T-helper 22 cell (primary cell): ENCODE results near the gene DENND6B.
"Not testable (repeated sequence)": the region's sequence is repeated elsewhere in the genome, so short reads cannot be mapped to it uniquely, and the experiment has no call there.

Experiments
- DNase-seq: peaks from one replicate; pipeline ENCODE4 v3.0.0-alpha.2; 2020; ENCODE audit warnings: low read depth

The DENND6B gene, protein sequence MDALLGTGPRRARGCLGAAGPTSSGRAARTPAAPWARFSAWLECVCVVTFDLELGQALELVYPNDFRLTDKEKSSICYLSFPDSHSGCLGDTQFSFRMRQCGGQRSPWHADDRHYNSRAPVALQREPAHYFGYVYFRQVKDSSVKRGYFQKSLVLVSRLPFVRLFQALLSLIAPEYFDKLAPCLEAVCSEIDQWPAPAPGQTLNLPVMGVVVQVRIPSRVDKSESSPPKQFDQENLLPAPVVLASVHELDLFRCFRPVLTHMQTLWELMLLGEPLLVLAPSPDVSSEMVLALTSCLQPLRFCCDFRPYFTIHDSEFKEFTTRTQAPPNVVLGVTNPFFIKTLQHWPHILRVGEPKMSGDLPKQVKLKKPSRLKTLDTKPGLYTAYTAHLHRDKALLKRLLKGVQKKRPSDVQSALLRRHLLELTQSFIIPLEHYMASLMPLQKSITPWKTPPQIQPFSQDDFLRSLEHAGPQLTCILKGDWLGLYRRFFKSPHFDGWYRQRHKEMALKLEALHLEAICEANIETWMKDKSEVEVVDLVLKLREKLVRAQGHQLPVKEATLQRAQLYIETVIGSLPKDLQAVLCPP

DNA sequence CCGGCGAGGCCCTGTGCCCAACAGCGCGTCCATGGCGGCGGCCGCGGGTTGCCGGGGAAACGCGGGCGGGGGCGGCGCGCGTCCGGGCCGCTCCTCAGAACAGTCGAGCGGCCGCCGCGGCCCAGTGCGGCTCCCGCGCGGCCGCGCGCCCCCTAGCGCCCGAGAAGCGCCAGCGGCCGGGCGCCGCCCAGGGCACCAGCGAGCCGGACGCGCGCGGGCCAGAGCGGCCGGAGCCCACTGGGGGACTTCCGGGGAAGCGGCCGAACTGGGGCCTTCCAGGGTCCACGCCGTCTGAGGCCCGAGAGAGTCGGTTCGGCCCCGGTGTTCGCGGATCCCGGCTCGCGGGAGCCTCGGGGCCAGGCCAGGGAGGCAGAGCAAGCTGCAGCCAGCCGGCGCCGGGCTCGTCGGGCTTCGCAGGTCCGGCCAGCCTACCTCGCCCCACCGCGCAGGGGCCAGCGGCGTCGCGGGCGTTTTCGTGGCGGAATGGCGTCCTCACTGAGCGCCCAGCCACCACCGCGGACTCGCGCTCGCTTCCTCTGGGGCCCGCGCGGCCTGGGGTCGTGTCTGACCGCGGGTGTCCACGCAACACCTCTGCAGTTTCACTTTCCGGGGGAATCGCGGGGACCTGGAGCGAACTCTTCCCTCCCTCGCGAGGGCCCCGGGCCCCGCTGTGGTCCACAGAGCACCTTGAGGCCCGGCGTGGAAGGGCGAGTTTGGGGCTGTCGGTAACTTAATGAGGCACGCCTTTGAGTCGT, at the start of gene DENND6B:
Gene DENND6B, minus strand, starts transcription at position 57 of the 755 bp plus-strand sequence. Its CDS starts 24 bp downstream, at position 33.
- DNase-seq = peak; percentile 42

DNA sequence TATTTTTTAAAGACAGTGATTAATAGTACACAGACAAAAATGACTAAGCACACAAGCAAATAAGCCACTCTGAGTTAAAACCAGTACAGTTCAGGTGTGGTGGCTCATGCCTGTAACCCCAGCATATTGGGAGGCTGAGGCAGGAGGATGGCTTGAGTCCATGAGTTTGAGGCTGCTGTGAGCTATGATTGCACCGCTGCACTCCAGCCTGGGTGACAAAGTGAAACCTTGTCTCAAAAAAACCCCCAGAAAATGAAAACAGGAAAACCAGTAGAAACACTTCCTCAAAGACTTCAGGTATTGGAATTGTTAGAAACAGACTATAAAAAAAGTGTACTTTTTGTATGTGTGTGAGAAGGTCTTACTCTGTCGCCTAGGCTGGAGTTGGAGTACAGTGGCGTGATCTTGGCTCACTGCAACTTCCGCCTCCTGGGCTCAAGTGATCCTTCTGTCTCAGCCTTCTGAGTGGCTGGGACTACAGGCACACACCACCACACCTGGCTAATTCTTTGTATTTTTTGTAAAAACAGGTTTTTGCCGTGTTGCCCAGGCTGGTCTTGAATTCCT, 49.4 kb upstream of the DENND6B start:
- no peak for DNase-seq

DNA sequence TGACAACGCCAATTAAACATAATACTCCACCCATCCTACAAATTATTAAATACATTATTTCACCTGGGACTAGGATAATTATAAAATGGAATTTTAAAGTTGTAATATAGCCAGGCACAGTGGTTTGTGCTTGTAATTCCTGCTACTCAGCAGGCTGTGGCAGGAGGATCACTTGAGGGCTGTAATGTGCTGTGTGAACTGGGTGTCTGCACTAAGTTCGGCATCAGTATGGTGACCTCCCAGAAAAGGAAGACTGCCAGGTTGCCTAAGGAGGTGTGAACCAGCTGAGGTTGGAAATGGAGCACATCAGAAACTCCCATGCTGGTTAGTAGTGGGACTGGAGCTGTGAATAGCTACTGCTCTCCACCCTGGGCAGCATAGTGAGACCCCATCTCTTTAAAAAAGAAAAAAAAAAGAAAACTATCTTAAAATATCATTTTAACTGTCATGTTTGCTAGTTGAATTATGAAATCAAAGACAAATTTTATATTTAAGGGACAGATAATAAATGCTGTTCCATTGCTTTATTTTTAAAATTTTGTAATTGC, 44.4 kb upstream of the DENND6B start:
- DNase-seq = no peak

DNA sequence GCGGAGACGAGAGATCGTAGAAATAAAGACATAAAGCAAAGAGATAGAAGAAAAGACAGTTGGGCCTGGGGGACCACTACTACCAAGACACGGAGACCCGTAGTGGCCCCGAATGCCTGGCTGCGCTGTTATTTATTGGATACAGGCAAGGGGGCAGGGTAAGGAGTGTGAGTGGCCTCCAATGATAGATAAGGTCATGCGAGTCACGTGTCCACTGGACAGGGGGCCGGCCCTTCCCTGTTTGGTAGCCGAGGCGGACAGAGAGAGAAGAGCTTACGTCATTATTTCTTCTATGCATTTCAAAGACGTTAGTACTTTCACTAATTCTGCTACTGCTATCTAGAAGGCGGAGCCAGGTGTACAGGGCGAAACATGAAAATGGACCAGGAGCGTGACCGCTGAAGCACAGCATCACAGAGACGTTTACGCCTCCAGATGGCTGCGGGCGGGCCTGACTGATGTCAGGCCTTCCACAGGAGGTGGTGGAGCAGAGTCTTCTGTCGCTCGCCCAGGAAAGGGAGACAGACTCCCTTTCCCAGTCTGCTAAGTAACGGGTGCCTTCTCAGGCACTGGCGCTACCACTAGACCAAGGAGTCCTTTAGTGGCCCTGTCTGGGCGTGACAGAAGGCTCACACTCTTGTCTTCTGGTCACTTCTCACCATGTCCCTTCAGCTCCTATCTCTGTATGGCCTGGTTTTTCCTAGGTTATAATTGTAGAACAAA, 41.1 kb upstream of the DENND6B start:
- DNase-seq = no peak

DNA sequence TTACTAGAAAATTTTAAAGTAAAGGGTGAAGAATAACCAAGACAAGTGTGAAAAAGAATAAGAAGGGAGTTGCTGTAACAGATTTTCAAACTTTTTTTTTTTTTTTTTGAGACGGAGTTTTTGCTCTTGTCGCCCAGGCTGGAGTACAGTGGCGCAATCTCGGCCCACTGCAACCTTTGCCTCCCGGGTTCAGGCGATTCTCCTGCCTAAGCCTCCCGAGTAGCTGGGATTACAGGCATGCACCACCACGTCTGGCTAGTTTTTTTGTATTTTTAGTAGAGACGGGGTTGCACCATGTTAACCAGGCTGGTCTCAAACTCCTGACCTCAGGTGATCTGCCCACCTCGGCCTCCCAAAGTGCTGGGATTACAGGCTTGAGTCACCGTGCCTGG, 37.0 kb upstream of the DENND6B start:
- not testable (repeated sequence) for DNase-seq

DNA sequence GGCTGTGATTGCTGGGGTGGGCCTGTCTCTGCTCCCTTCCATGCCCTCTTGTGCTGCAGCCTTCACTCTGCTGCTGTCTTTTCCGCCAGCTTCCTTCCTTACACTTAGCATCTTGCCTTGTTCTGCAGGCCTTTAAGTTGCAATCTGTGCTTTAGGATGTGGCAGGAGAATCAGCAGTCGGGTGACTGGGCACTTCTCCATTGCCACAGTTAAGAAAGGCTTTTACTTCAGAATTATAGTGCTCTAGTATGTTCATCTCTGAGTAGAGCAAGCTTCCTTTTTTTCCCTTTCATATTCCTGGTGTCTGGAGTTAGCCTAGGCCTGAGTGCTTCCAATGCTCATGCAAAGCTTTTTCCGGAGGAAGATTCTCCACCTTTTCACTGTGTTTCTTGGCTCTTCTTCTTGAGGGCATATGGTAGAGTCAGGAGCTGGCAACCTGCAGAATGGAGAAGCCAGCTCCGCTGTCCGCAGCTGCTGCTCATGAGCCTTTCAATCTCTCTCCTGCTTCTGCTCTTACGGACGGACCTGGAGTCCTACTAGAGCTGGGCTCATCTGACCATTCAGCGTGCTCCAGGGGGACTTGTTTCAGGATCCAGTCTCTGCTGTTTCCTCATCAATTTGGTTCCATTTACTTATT, 36.5 kb upstream of the DENND6B start:
- DNase-seq = no peak

DNA sequence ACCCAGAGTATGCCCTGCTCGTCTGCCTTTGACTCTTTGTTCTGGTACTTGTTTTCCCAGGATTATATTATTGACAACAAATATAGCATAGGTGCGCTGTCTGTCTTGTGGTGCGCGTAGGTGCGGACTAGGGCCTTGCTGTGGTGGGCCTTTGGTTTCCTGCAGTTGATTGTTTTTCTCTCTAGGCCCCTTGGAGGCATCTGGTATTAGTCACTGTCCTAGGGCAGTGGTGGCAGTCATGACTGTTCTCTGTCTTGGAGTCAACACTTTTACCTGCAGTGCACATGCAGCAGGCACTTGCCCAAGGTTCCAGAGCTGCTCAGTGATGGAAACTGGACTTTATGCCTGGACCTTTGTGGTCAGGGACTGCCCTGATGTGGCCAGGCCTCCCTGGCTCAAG, 34.9 kb upstream of the DENND6B start:
- no peak for DNase-seq

DNA sequence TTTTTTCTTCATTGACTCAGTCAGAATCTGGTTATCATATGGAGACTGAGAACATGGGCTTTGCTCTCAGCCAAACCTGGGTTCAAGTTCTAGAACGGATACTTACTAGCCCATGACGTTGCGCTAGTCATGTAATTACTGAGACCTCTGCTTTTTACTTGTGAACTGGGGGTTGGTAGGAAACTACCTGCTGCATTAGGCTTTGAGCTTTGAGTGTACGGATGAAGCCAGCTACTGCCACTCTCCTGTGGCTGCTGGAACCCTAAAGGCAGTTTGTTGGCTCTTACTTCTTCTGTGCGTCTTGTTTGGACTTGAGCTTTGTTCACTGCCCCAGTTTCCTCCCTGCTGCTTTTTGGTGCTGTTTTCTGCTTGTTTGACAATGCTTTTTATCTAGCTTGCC, 34.4 kb upstream of the DENND6B start:
- DNase-seq = no peak

DNA sequence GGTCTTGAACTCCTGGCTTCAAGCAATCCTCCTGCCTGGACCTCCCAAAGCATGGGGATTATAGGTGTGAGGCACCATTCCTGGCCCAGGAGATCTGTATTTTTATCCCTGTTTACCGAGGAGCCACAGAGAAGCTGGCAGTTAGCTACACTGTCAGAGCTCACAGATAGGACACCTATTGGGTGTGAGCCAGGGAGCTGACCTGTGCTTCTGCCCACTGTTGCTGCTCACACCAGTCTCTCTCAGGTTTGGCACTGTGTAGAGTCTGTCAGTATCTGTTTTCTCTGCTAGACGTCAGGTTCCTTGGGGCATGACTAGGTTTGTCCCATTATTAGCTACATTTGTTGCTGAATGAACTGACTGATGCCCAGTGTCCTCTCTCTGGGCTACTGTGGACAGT, 33.8 kb upstream of the DENND6B start:
- no peak for DNase-seq

DNA sequence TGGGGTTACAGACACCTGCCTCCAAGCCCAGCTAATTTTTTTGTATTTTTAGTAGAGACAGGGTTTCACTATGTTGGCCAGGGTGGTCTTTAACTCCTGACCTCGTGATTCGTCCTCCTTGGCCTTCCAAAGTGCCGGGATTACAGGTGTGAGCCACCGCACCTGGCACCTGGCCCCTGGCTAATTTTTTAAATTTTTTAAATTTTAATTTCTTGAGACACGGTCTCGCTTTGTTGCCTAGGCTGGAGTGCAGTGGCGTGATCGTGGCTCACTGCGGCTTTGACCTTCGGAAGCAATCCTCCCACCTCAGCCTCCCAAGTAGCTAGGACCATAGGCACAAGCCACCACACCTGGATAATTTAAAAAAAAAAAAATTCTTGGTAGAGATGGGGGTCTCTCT, 30.9 kb upstream of the DENND6B start:
- DNase-seq = no peak

DNA sequence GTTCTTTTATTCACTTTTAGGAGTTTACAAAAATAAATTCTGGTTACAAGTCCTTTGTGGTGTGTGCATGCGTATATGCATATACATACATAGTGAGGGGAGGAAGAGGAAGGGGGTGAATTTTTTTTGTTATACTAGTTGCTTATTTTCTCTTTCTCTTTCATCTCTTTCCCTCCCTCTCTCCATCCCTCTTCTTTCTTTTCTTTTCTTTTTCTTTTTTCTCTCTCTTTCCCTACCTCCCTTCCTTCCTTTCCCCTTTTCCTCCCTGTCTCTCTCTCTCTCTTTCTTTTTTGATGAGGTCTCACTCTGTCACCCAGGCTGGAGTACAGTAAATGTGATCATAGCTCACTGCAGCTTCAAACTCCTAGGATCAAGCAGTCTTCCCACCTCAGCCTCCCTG, 30.4 kb upstream of the DENND6B start:
- no peak for DNase-seq

DNA sequence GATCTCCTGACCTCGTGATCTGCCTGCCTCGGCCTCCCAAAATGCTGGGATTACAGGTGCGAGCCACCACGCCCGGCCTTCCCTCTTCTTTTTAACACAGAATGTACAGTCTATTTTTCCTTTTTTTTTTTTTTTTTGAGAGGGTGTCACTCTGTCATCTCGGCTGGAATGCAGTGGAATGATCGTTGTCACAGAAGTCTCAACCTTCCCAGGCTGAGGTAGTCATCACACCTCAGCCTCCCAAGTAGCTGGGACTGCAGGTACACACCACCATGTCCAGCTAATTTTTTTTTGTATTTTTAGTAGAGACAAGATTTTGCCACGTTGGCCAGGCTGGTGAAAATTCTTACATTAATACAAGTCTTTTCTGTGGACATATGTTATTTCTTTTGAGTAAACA, 29.4 kb upstream of the DENND6B start:
- DNase-seq = no peak

DNA sequence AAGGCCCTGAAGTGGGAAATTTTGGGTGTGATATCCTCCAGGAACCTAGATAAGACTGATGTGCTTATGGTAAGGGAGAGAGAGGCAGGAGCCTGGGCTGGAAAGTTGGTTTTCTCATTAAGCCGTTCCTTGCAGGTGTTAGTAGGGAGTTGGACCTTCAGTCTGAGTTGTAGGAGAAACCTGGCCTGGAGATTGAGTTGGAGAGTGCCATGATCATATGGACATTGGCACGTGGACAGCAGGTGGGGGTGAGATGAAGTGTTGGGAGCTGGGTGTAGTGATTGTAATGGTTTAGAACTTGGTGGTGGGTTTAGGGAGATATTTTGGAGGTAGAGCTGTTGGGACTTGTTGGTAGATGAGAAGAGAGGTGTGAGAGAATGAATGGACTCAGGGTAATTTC, 21.2 kb upstream of the DENND6B start:
- DNase-seq = no peak

DNA sequence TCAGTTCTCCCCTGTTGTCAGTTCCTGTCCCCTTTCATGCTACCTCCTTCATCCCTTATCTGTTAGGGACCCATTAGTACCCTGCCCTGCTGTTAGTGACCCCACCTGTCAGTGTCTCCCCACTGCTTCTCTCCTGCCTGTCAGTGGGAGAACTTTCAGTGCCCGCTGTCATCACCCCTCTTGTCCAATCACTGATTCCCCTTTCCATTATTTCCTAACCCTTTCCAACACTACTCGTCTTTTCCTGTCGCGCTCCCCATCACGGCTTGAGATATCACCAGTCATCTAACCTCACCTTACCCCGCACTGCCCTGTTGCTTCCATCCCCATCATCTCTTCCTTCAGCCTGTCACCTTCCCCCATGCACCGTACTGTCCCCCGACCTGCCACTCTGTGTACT, 20.3 kb upstream of the DENND6B start:
- no peak for DNase-seq

DNA sequence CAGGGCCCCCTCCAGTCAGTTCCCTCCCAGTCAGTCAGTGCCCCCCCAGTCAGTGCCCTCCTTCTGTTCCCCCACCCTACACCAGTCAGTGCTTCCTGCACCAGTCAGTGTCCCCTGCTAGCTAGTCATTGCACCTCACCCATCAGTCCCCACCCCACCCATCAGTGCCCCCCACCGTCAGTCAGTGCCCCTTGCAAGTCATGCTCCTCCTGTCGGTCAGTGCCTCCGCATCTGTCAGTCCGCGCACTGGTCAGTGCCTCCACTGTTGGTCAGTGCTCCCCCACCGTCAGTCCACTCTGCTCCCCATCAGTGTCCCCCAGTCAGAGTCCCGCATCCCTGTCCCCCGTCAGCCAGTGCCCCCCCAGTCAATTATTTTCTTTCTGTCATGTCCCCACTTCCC, 19.7 kb upstream of the DENND6B start:
- DNase-seq = no peak

DNA sequence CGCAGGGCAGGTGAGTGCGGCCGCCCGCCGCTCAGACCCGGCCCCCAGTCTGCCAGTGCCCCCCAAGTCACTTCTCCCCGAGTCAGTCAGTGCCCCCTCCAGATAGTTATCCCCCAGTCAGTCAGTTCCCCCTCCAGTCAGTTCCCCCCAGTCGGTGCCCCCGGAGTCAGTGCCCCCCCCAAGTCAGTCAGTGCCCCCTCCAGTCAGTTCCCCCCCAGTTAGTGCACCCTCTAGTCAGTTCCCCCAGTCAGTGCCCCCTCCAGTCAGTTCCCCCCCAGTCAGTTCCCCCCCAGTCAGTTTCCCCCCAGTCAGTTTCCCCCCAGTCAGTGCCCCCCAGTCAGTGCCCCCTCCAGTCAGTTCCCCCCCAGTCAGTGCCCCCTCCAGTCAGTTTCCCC, 16.7 kb upstream of the DENND6B start:
- DNase-seq = no peak

DNA sequence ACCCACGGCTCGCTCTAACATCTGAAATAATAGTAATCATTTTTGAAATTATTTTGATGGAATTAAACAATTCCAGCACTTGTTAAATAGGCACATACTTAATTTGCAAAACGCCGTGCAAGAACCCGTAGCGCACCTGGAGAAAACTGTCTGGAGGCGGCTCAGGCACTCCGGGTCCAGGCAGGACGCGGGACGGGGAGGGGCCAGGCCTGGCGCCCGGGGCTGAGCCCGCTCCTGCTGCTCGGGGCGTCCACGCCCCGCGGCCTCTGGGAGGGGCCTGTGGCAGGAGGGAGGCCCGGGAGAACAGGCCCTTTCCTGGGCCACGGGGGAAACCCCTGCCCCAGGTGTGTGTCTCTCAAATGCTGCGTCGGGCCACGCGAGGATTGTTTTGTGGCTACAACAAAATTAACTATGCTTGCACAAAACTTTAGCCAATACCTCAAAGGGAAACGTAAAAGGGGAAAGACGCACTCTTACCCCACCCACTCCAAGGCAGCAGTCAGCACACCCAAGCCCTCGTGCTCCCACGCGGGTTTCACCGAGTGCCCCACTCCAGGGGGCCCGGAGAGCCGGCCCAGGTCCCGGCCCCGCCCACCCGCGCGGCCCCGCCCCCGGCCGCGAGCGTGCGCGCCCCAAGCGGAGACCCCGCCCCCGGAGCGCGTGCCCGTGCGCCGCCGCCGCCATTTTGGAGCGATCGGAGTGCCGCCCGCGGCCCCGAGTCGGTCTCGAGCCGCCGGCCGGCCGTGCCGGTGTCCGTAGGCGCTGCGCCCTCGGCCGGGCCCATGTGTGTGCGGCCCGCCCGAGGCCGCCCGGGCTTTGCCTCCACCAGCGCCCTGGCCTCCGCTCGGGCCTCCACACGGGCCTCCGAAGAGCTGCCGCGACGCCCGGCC, 16.1 kb upstream of the DENND6B start, which contains the start of gene PPP6R2:
Gene PPP6R2, plus strand, starts transcription at position 677 of the 890 bp plus-strand sequence. CDS start 50,582 bp downstream, outside the sequence.
- DNase-seq = peak; percentile 79

DNA sequence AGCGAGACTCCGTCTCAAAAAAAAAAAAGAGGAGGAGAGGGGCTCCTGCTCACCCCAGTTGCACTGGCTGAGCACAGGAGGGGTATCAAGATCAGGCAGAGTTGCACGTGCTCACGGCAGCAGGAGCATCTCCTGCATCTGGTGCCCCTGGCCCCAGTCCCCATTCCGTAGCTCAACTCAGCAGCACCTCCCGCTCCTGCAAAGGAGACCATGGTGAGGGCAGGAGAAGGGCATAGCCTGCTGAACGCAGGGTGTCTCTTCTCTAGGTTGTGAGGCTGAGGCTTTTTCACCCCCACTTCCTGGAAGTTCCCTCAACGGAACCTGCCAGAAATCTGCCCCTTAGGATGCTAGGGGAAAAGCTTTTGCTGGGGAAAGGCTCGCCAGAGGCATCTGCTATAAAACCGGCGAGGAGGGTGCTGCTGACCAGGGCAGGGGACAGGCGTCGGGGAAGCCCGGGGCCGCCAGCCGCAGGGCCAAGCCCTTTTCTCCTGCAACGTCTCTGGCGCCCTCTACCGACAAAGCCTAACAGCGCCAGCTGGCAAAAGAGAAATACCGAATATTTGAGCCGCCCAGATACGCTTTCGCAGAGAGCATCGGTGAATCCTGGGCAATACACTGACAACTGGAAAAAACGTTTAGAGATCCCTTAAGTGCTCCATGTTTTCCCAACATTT, 15.3 kb upstream of the DENND6B start:
- DNase-seq = peak; percentile 68
